ENCODE measurements around the gene LRRC39.

- TF ChIP-seq POLR2AphosphoS5 (IDR thresholded peaks at IDR 0.05) (no peak), POLR2A (IDR thresholded peaks at IDR 0.05) (no peak)
These were observed 70.4 kb downstream of the LRRC39 start for GRCh38 chr1:100107696-100108095.

Measured in suprapubic skin (tissue), 4 donors.